ENCODE measurements around the gene DDAH1. TPM values are rescaled to one million over a fixed set of nuclear protein-coding genes. Genes with fewer than 3 reads are reported as not detected.

Gene DDAH1
- total and polyA plus RNA-seq, 2 of the 8 experiments (the other 6 are each of a cell fraction or from before 2014, with no cell fraction given): 22.8 to 54.5 TPM

GRCh38 chr1:85297538-85297854, 167.5 kb downstream of the DDAH1 start:
- no peaks in the 10 kb centered on the region for H4K20me1 ChIP-seq (replicated peaks in 1 of 2; ENCODE audit: control insufficient read depth in 1 of 2, insufficient read depth in 2 of 2, low read length in 2 of 2)
- no peak overlapping the region for H2BK5ac ChIP-seq (ENCODE audit: low read depth, low read length)
- no peak overlapping the region for H2BK120ac ChIP-seq (replicated peaks; ENCODE audit: low read depth, low read length)
- ChIA-PET POLR2A (ENCODE audit: partially characterized antibody) (no interaction called here), CTCF (ENCODE audit: partially characterized antibody) (interaction anchor here (0.7 to 5.8 kb wide), 6 partner anchors 8 to 141 kb away, joined by 3 to 25 read pairs (median 4); no protein-coding TSS in a partner anchor)
- H4K8ac ChIP-seq (ENCODE audit: extremely low read depth, insufficient read depth, low read length): no peak overlapping the region
- H2BK20ac ChIP-seq (ENCODE audit: low read length): no peak overlapping the region
- TF ChIP-seq ATF2 (IDR thresholded peaks at IDR 0.05; ENCODE audit: low read length) (no peak), SP1 (IDR thresholded peaks at IDR 0.05; ENCODE audit: low read depth, low read length) (no peak), HDAC6 (IDR thresholded peaks at IDR 0.05; ENCODE audit: low read depth, low read length) (no peak), ATF3 (IDR thresholded peaks at IDR 0.05; ENCODE audit: insufficient read depth, low read depth, low read length) (no peak), CHD1 (IDR thresholded peaks at IDR 0.05; ENCODE audit: low read depth, low read length) (no peak), TBP (IDR thresholded peaks at IDR 0.05; ENCODE audit: low read depth, low read length) (no peak)
- peaks cover 0 to 2% (median 0%) of the 10 kb centered on the region in 4 experiments; a peak in 1 of 7 replicates for H3K4me1 ChIP-seq (replicated peaks in 1 of 4; ENCODE audit: control insufficient read depth in 3 of 4, insufficient read depth in 4 of 4, low read length in 3 of 4)
- H4K91ac ChIP-seq (replicated peaks; ENCODE audit: insufficient read length, low read length): no peak overlapping the region
- no peaks in the 10 kb centered on the region for H3K9me3 ChIP-seq (ENCODE audit: insufficient read depth in 2 of 2, low read depth in 1 of 2, low read length in 1 of 2)
- H3K56ac ChIP-seq (replicated peaks; ENCODE audit: insufficient read length, low read depth, low read length): no peak overlapping the region
- no peak overlapping the region for H2AFZ ChIP-seq (ENCODE audit: low read length)
- H3K79me2 ChIP-seq (ENCODE audit: control insufficient read depth in 1 of 2, insufficient read depth in 2 of 2, low read length in 2 of 2): no peaks in the 10 kb centered on the region
- no peak overlapping the region for H2BK15ac ChIP-seq (ENCODE audit: low read length)
- no peak overlapping the region for H3K27ac ChIP-seq (ENCODE audit: low read depth, low read length)
- no peak overlapping the region for H3K4me3 ChIP-seq (ENCODE audit: extremely low read depth in 1 of 4, insufficient read depth in 2 of 4, low read depth in 3 of 4, low read length in 4 of 4)
- H3K4ac ChIP-seq (replicated peaks; ENCODE audit: insufficient read length, low read depth, low read length): no peak overlapping the region
- WGBS, 2 experiments (ENCODE audit: extremely low coverage in 1 of 2, insufficient coverage in 1 of 2, insufficient read length in 1 of 2, insufficient replicate concordance in 2 of 2, low coverage in 1 of 2, low lambda C conversion rate in 2 of 2, missing lambda C conversion rate in 1 of 2): 100% methylated on average over 1 of the region's 1 CpG; no CpG with 5 or more reads in 1 of the 2 experiments
- H4K5ac ChIP-seq (ENCODE audit: insufficient read length, low read depth, low read length): no peak overlapping the region
- no peaks in the 10 kb centered on the region for H3K36me3 ChIP-seq (ENCODE audit: control insufficient read depth in 2 of 4, insufficient read depth in 4 of 4, low read length in 3 of 4)
- no peaks in the 10 kb centered on the region for H3K27me3 ChIP-seq (replicated peaks in 1 of 4; ENCODE audit: control insufficient read depth in 3 of 4, extremely low read depth in 1 of 4, insufficient read depth in 3 of 4, low read length in 3 of 4)
- DNase-seq (ENCODE audit: low read depth in 1 of 2, low spot score in 2 of 2) (no peak), FAIRE-seq (no peak)
- no peak overlapping the region for H2BK12ac ChIP-seq (ENCODE audit: low read depth, low read length)
- H3K79me1 ChIP-seq (ENCODE audit: low read depth, low read length): no peaks in the 10 kb centered on the region
- H3K4me2 ChIP-seq (ENCODE audit: insufficient read depth in 1 of 2, low read depth in 2 of 2, low read length in 2 of 2): no peak overlapping the region
- no peak overlapping the region for H2AK5ac ChIP-seq (ENCODE audit: low read depth, low read length)
- H3K23ac ChIP-seq (ENCODE audit: insufficient read length): no peak overlapping the region
- H3K14ac ChIP-seq (ENCODE audit: insufficient read length): no peak overlapping the region
- H3K23me2 ChIP-seq (ENCODE audit: low read depth, low read length): no peaks in the 10 kb centered on the region
- H3K18ac ChIP-seq (ENCODE audit: extremely low read depth, low read length): no peak overlapping the region
- no peak overlapping the region for H3K9ac ChIP-seq (replicated peaks in 1 of 4; ENCODE audit: extremely low read depth in 1 of 4, low read depth in 3 of 4, low read length in 3 of 4)
